GM19025 (cell line): ENCODE data around the gene TBC1D5.
"Not testable (repeated sequence)": the region's sequence is repeated elsewhere in the genome, so short reads cannot be mapped to it uniquely, and the experiment has no call there.

Experiments used
- ATAC-seq: cut with Tn5 transposase; IDR thresholded peaks from one replicate; pipeline ENCODE4 v1.9.1; 2021; ENCODE audit warnings: mild to moderate bottlenecking, low read depth, moderate library complexity; ENCODE audit not compliant: unreplicated experiment

Gene TBC1D5

GRCh38 chr3:17501745-17502144 lies 240.7 kb downstream of the TBC1D5 start:
- no peak for ATAC-seq

GRCh38 chr3:17500618-17501017 lies 241.8 kb downstream of the TBC1D5 start:
- no peak for ATAC-seq

DNA sequence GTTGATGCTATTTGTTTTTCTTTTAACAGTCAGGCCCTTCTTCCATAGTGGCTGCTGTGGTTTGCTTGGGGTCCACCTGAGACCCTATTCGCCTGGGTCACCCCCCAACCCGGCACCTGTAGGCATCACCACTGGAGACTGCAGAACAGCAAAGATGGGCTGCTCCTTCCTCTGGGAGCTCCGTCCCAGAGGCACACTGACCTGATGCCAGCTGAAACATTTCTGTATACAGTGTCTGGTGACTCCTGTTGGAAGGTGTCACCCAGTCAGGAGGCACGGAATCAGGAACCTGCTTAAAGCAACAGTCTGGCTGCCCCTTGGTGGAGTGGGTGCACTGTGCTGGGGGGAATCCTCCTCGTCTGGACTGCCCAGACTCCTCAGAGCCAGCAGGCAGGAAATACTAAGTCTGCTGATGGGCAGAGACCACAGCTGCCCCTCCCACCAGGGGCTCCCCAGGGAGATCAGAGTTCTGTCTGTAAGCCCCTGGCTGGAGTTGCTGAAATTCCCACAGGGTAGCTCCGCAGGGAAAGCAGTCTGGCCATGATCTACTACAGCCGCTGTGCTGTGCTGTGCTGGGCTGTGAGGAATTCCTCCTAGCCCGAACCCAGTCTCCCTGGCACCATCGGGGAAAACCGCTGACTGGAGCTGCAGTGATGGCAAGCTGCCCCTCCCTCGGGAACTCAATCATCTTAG lies 248.2 kb downstream of the TBC1D5 start:
- ATAC-seq = no peak

DNA sequence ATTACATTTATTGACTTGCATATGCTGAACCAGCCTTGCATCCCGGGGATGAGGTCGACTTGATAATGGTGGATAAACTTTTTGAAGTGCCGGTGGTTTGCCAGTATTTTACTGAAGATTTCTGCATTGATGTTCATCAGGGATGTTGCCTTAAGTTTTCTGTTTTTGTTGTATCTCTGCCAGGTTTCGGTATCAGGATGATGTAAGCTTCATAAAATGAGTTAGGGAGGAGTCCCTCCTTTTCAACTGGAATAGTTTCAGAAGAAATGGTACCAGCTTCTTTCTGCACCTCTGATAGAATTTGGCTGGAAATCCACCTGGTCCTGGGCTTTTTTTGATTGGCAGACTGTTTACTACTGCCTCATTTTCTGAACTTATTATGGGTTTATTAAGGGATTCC lies 250.8 kb downstream of the TBC1D5 start:
- no peak for ATAC-seq

DNA sequence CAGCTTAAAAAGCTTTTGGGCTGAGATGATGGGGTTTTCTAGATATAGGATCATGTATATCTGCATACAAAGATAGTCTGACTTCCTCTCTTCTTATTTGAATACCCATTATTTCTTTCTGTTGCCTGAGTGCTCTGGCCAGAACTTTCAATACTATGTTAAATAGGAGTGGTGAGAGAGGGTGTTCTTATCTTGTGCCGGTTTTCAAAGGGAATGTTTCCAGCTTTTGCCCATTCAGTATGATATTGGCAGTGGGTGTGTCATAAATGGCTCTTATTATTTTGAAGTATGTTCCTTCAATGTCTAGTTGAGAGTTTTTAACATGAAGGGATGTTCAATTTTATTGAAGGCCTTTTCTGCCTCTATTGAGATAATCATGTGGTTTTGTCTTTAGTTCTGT lies 251.2 kb downstream of the TBC1D5 start:
- ATAC-seq = not testable (repeated sequence)

- no peak for ATAC-seq
Measured at GRCh38 chr3:17489139-17489538, 253.3 kb downstream of the TBC1D5 start.

DNA sequence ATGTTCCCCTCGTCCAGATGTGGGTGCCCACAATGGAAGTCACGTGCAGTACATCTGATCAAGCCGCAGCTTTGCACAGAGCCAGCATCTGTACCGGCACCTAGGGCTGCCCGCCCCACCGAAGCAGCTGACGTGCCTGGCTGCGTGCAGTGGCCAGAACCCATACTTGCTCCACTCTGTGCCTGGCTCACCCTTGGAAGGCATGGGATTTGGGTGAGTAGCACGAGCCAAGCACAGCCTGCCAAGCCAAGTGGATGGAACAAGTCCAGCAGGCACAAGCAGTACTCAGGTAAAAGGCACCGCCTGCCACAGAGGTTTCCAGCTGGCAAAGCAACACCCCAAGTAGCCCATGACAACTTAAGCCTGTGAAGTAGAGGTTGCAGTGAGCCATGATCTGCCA lies 261.3 kb downstream of the TBC1D5 start:
- no peak for ATAC-seq

DNA sequence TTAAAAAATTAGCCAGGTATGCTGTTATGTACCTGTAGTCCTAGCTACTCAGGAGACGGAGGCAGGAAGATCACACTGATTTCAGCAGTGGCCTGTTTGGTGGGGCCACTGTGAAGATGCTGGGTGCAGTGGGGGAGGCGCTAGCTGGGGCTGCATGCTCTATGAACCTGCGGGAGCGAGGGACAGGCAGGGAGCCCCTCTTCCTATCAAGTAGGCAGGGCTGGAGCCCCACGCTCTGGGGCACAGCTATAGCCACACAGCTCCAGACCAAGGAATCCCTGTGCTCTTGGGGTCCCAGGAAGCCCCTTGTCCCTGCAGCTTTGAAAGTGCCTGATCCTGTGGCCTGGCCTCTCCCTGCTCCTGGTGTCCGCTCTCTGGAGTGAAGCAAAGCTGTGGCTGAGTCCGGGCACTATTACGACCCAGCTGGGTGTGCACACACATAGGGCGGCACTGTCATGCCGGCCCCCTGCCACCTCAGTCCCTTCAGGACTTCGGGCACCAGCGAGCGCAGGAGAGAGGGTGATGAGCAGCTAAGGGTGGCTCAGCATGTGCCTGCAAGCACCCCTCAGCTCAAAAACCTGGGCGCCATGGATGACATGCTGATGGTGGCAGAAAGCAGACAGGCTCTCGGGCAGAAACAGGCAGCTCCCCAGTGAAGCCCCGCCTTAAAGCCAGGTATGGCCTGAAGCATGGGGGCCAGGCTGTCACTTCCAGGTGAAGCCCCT lies 262.6 kb downstream of the TBC1D5 start:
- no peak for ATAC-seq

DNA sequence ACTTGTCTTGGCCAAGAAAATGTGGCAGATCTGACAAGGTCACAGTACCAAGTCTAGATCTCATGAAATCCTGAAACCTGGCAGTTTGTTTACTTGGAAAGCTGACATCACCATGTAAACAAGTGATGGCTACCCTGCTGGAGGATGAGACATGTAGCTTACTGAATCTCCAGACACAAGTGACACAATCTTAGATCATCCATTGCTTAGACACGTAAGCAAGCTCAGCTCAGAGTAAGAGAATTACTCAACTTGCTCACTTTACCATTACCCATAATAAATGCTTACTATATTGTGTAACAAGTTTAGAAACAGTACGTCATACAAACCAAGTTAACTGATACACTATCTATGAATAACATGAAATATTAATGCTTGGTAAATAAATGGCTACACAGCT lies 263.8 kb downstream of the TBC1D5 start:
- no peak for ATAC-seq

DNA sequence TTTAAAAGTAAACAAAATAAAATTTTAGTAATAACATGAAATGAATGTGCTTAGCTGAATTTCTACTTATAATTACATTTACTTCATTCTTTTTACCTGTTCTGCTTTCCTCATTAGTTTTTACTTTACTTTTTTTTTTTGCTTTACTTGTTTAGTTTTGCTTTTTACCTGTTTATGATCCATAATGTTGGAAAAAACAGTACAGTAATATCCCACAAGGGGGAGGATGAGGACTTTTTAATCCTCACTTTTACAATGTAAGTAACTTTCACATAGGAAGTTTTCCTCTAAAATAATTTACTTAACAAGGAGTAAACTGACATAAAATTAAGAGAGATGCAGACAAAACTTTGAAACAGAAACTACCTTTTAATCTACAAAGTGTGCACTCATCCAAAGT lies 268.7 kb downstream of the TBC1D5 start:
- no peak for ATAC-seq

DNA sequence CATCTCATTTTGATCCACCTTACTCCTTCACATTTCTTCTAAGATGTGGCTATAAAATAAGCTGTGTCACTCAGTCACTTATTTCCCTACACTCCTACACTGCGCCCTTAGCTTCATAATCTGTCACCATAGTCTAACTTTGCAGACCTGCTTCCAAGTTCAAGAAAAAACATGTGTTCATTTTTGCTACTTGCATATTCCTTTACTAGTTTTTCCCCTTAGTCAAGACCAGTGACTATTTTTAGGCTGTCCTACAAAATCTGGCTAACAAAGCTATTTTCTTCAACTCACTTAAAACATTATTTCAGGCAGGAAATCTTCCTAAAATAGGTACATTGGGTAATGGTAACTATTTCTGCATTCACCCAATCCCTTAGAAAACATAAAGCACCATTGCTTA lies 272.5 kb downstream of the TBC1D5 start:
- ATAC-seq = no peak

DNA sequence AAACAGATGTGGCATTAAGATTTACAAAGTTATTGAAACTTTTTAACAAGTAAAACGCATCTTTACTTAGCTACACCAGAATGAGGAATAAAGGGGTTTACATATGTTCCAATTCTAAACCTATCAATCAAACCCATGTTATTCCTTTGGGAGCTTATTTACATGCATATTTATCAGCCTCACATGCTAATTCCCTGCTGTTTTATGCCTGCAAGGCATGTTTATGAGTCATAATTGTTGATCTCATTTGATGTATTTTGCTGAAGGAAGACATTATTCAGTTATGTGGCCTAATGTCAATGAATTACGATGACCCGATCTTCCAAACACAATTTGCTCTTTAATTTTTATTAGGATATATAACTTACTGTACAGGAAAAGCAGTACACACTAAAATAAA lies 272.9 kb downstream of the TBC1D5 start:
- ATAC-seq = no peak

DNA sequence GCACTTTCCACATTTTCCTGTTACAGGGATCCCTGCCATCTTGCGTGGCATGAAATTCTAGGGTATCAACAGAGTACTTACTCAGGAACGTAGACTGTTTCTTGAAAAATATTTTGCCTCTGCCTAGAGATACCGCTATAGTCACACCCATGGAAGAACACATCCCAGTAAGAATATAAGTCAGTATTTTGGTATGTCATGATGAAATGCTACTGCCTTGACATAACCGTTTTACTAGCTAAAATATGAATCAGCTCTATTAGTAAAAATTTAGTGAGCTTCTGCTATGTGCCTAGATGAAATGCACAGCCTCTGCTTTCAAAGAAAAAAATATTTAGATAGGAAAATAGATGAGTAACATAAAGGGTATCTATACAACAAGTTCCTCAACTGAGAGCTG lies 276.4 kb downstream of the TBC1D5 start:
- ATAC-seq = no peak

DNA sequence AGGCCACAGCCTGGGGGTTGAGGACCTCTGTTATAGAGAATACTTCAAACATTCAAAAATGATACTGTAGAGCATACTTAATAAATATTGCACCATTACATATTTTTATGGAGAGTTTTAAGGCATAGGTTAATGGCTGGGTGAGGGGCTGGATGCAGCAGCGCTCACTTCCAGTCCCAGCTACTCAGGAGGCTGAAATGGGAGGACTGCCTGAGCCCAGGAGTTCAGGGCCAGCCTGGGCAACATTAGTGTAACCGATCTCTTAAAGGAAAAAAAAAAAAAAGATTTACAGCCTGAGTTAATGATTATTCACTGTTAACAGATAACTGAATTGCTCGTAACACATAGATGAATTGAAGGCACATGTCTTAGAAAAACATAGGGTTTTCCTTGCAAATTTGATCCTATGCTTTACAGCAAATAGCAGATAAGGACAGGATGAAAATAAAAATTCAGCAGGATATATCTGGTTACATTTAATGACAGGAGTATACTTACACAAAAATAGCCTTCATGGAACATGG lies 282.9 kb downstream of the TBC1D5 start:
- no peak for ATAC-seq

DNA sequence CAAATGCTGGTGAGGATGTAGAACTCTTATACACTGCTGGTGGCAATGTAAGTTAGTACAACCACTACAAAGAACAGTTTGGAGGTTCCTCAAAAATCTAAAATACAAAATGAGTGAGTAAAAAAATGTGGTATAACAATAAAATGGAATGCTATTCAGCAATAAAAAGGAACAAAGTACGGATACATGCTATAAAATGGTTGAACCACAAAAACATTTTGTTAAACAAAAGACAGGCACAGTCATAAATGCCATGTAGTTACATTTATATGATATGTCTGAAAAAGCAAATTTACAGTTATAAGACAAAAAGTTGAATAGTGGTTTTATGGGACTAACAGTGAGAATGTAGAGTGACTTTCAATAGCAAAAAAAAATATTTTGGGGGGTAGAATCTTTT lies 285.8 kb downstream of the TBC1D5 start:
- ATAC-seq = no peak

GRCh38 chr3:17456046-17456445 lies 286.4 kb downstream of the TBC1D5 start:
- no peak for ATAC-seq

DNA sequence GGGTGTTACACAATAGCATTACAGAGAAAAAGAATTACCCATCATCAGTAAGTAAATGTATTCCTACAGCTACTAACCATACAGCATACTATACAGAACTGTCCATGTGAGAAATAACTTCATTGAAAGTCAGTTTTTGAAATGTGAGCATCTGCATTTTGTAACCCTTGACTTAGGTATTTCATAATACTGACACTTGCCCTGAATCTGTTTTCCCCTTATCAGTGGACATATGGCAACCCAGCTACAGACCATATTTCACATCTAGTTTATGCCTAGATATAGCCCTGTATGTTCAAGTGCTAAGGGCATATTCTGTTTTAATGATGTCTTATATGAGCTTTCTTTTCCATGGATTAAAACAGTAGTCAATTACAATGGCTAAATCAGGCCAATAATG lies 297.6 kb downstream of the TBC1D5 start:
- no peak for ATAC-seq

GRCh38 chr3:17443142-17443541 lies 299.3 kb downstream of the TBC1D5 start:
- no peak for ATAC-seq

GRCh38 chr3:17442332-17443049 lies 299.9 kb downstream of the TBC1D5 start:
- no peak for ATAC-seq

DNA sequence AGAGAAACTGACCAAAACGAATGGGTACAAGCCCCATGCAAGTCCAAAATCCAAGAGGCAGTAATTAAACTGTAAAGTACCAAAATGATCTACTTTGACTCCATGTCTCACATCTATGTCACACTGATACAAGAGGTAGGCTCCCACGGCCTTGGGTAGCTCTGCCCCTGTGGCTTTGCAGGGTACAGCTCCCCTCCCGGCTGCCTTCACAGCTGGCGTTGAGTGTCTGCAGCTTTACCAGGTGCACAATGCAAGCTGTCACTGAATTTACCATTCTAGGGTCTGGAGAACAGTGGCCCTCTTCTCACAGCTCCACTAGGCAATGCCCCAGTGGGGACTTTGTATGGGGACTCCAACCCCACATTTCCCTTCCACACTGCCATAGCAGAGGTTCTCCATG lies 308.6 kb downstream of the TBC1D5 start:
- no peak for ATAC-seq

- ATAC-seq = no peak
Measured at GRCh38 chr3:17432236-17432635, 310.2 kb downstream of the TBC1D5 start.
